Heart right ventricle (tissue), 16 donors: ENCODE results near the gene OR5AL1. TPM values are rescaled to one million over a fixed set of nuclear protein-coding genes. Genes with fewer than 3 reads are reported as not detected.

Source experiments
- ATAC-seq, 8 donors: fragments of 200-7000 bp; cut with Tn5 transposase; one replicate each; pipeline ENCODE4 v1.9.1; 2020; ENCODE audit warnings: mild to moderate bottlenecking in 8 of 8, moderate library complexity in 8 of 8, moderate number of reproducible peaks in 1 of 8
- DNase-seq, 2 donors: peaks; one replicate each; pipeline ENCODE4 v3.0.0-alpha.2; 2020
- H3K27ac ChIP-seq, 10 donors: fragments of 200-600 bp; sonication (generic) in 2 of 10; one replicate each; pipeline versions ENCODE4 v1.5.0 to v1.8.0; 2020 to 2022; ENCODE audit warnings: mild to moderate bottlenecking in 3 of 10
- H3K27me3 ChIP-seq, 7 donors: fragments of 200-600 bp; one replicate each; pipeline ENCODE4 v1.8.0; 2021 to 2022; ENCODE audit warnings: mild to moderate bottlenecking in 2 of 7
- H3K36me3 ChIP-seq, 9 donors: fragments of 200-600 bp; sonication (generic) in 1 of 9; one replicate each; pipeline versions ENCODE4 v1.5.0 to v1.8.0; 2020 to 2022; ENCODE audit warnings: mild to moderate bottlenecking in 2 of 9
- H3K4me1 ChIP-seq, 9 donors: fragments of 200-600 bp; sonication (generic) in 1 of 9; one replicate each; pipeline versions ENCODE4 v1.5.0 to v1.8.0; 2020 to 2022; ENCODE audit warnings: mild to moderate bottlenecking in 4 of 9
- H3K4me3 ChIP-seq, 10 donors: fragments of 200-600 bp; sonication (generic) in 2 of 10; one replicate each; pipeline versions ENCODE4 v1.5.0 to v1.8.0; 2020 to 2022; ENCODE audit warnings: mild to moderate bottlenecking in 7 of 10, moderate library complexity in 2 of 10
- H3K9me3 ChIP-seq, 11 donors: fragments of 200-600 bp in 10 of 11; sonication (generic) in 2 of 11; one replicate each; pipeline versions ENCODE4 v1.5.0 to v1.8.0; 2013 to 2022; ENCODE audit warnings: mild to moderate bottlenecking in 2 of 11, control low read depth in 1 of 11, moderate library complexity in 1 of 11
- CTCF ChIP-seq, 9 donors: fragments of 200-600 bp; sonication (generic) in 2 of 9; IDR thresholded peaks; one replicate each; pipeline versions ENCODE4 v1.5.0 to v1.8.0; 2021 to 2022; ENCODE audit warnings: antibody characterized with exemption in 9 of 9, mild to moderate bottlenecking in 5 of 9, moderate library complexity in 1 of 9
- WGBS, 2 donors: extraction: QIAGEN DNeasy Blood & Tissue Kit; methylation state at CpG; one replicate each; pipeline ENCODE4 v1.1.7; 2013; ENCODE audit warnings: inconsistent platforms in 1 of 2; 5-methylcytosine and 5-hydroxymethylcytosine counted together
- intact Hi-C, 10 donors: fragments of 100-400 bp; cut with DNase I; formaldehyde crosslinking; loops; one replicate each; pipeline versions ENCODE4 v1.11.1 to v1.14.2; 2022
- long read RNA-seq, 3 donors: library from polyadenylated mRNA; unstranded; transcript quantifications; one replicate each; pipeline ENCODE4 v2.0.0, GENCODE V29; 2020 to 2021
- polyA plus RNA-seq, 2 donors: library from polyadenylated mRNA; stranded (reverse); fragments of 200-250 nt; gene quantifications; one replicate each; pipeline ENCODE4 v1.2.3, GENCODE V29; 2013
- total RNA-seq, 10 donors: library from RNA; stranded (reverse); fragmentation: NEBNext Ultra II Directional in 3 of 10; extraction: Animal tissue kit (Norgen Biotek cat#: 25700) in 3 of 10; gene quantifications; one replicate each; pipeline versions ENCODE4 v1.2.1 to v1.2.4, GENCODE V29; 2021 to 2023
- donor health status: Arrhythmogenic right ventricular cardiomyopathy.
- donor health status: ischemic (EF 13 %, LVEDD 7.1; RV severe dilation, severe dysfunction).
- donor health status: healthy with polysubstance abuse.
- donor health status: DM: no; HTN: yes; CAD: no.
- donor health status: DM: no; HTN: no; CAD: no.
- donor health status: ischemic (EF 25% LVEDD 6.9; RV normal size, moderate dysfunction).
- donor health status: ischemic (EF 25% LVEDD 5.7; RV mildly dilated, moderate dysfunction).
- donor health status: healthy.
- donor health status: DM: yes; HTN: yes; CAD: no.
- donor health status: Ischemic cardiomyopathy.
- donor health status: ischemic (EF 35%, LVEDD 5.7; RV mildly dilated, moderate dysfunction).
- donor health status: nonischemic (EF 11% LVEDD 7.7; RV severe dilation, severe dysfunction).
- donor health status: DM: yes; HTN: yes; CAD: no.
- donor health status: PGD.
- donor health status: ischemic (EF 29% LVEDD 5.4; RV normal size, mild dysfunction).
- donor health status: nonischemic (EF 23%, LVEDD 6.1; RV moderate dilation, normal function).

Gene OR5AL1
- not detected for total RNA-seq
- polyA plus RNA-seq: not detected
- long read RNA-seq, donor 1: 0 reads
- long read RNA-seq, donor 2: 0 reads
- long read RNA-seq, donor 3: 0 reads

- no peak within 1 kb of the TSS for H3K27ac ChIP-seq
- H3K4me3 ChIP-seq: no peak within 1 kb of the TSS
- TF ChIP-seq CTCF (IDR thresholded peaks at IDR 0.05): no peak
- H3K4me1 ChIP-seq: no peaks in the 10 kb centered on the region
- intact Hi-C loops: no loop called here
- no peaks in the 10 kb centered on the region for H3K9me3 ChIP-seq
- no peak for DNase-seq
- H3K27me3 ChIP-seq: no peaks in the 10 kb centered on the region
- no peak for ATAC-seq
- no peaks in the 10 kb centered on the region for H3K36me3 ChIP-seq
- 62 to 78% methylated on average over 1 of the region's 1 CpG for WGBS, 2 donors
Measured at GRCh38 chr11:56412396-56412795, at the start of gene OR5AL1. Gene OR5AL1, plus strand, starts transcription at chr11:56412696.

- WGBS, 2 donors: 75 to 81% methylated on average over 2 of the region's 2 CpGs
- TF ChIP-seq CTCF (IDR thresholded peaks at IDR 0.05): no peak
Measured at GRCh38 chr11:56375324-56375723, 37.2 kb upstream of the OR5AL1 start, which contains the start of gene OR8U1. Gene OR8U1, plus strand, starts transcription at chr11:56375624. Its CDS starts 0 bp downstream, at chr11:56375624.

GRCh38 chr11:56380120-56380519 lies 32.4 kb upstream of the OR5AL1 start:
- Histone ChIP-seq H3K4me3 (no peak overlapping the region), H3K27ac (no peak overlapping the region), H3K4me1 (no peaks in the 10 kb centered on the region), H3K9me3 (peaks cover 0 to 8% (median 0%) of the 10 kb centered on the region in 11 donors), H3K27me3 (no peaks in the 10 kb centered on the region), H3K36me3 (no peaks in the 10 kb centered on the region)
- WGBS, 2 donors: 78 to 81% methylated on average over 2 of the region's 2 CpGs
- TF ChIP-seq CTCF (IDR thresholded peaks at IDR 0.05): no peak
- no peak for ATAC-seq
- intact Hi-C loops: no loop called here
- no peak for DNase-seq

More at GRCh38 chr11:56375324-56375723, 37.2 kb upstream of the OR5AL1 start, which contains the start of gene OR8U1:
- no peaks in the 10 kb centered on the region for H3K27me3 ChIP-seq
- no peak for DNase-seq
- no peak within 1 kb of the TSS for H3K27ac ChIP-seq
- no peak within 1 kb of the TSS for H3K4me3 ChIP-seq
- H3K9me3 ChIP-seq: peaks cover 0 to 8% (median 0%) of the 10 kb centered on the region in 11 donors
- no peaks in the 10 kb centered on the region for H3K4me1 ChIP-seq
- ATAC-seq: no peak
- intact Hi-C loops: no loop called here
- H3K36me3 ChIP-seq: no peaks in the 10 kb centered on the region

- Histone ChIP-seq H3K4me3 (no peak overlapping the region), H3K4me1 (no peaks in the 10 kb centered on the region), H3K27me3 (no peaks in the 10 kb centered on the region), H3K9me3 (peaks cover 0 to 3% (median 0%) of the 10 kb centered on the region in 11 donors), H3K36me3 (no peaks in the 10 kb centered on the region), H3K27ac (no peak overlapping the region)
- intact Hi-C loops: loop anchor here in 1 of 10 donors (5.0 kb wide), 1 partner anchor 1337 kb away; no protein-coding TSS in a partner anchor
- DNase-seq: no peak
- 81 to 88% methylated on average over 3 of the region's 3 CpGs for WGBS, 2 donors
- no peak for ATAC-seq
- no peak for TF ChIP-seq CTCF (IDR thresholded peaks at IDR 0.05)
Measured at GRCh38 chr11:56394381-56394780, 18.1 kb upstream of the OR5AL1 start.
